Vagina (tissue), 2 donors: ENCODE data around the gene ZFP64. TPM values are rescaled to one million over a fixed set of nuclear protein-coding genes. Genes with fewer than 3 reads are reported as not detected.

Source experiments
- DNase-seq, 2 donors: peaks; one replicate each; pipeline ENCODE4 v3.0.0-alpha.2; 2017; ENCODE audit errors: extremely low spot score in 2 of 2
- H3K27ac ChIP-seq: fragments of 200-600 bp; sonication (generic); one replicate; pipeline ENCODE4 v1.5.1; 2019
- H3K27me3 ChIP-seq: fragments of 200-600 bp; sonication (generic); one replicate; pipeline ENCODE4 v1.5.1; 2019
- H3K36me3 ChIP-seq, 2 donors: fragments of 200-600 bp; sonication (generic); one replicate each; pipeline ENCODE4 v1.5.1; 2017 to 2019
- H3K4me1 ChIP-seq: fragments of 200-600 bp; sonication (generic); one replicate; pipeline ENCODE4 v1.5.1; 2019
- H3K4me3 ChIP-seq, 2 donors: fragments of 200-600 bp; sonication (generic); 1 replicate in 1 of 2; 2 replicates in 1 of 2; pipeline ENCODE4 v1.5.1; 2016 to 2019
- H3K9me3 ChIP-seq: fragments of 200-600 bp; sonication (generic); one replicate; pipeline ENCODE4 v1.5.1; 2019
- CTCF ChIP-seq, 3 experiments: fragments of 450-650 bp in 2 of 3; fragments of 200-600 bp in 1 of 3; sonication (generic) in 1 of 3; IDR thresholded peaks; one replicate each; pipeline ENCODE4 v1.5.1; 2017 to 2019; ENCODE audit warnings: antibody characterized with exemption in 3 of 3, mild to moderate bottlenecking in 2 of 3, moderate library complexity in 2 of 3
- POLR2A ChIP-seq, 2 donors: fragments of 450-650 bp; IDR thresholded peaks; one replicate each; pipeline ENCODE4 v1.6.1; 2017; ENCODE audit warnings: antibody characterized with exemption in 2 of 2, mild to moderate bottlenecking in 2 of 2, moderate library complexity in 2 of 2
- POLR2AphosphoS5 ChIP-seq, 2 donors: sonication (generic); formaldehyde crosslinking; IDR thresholded peaks; one replicate each; pipeline ENCODE4 v1.9.0; 2017; ENCODE audit warnings: antibody characterized with exemption in 2 of 2, mild to moderate bottlenecking in 2 of 2, low read depth in 1 of 2; ENCODE audit not compliant: insufficient read depth in 1 of 2
- intact Hi-C: fragments of 100-400 bp; cut with DNase I; formaldehyde crosslinking; loops from one replicate; pipeline ENCODE4 v1.15.1; 2023
- total RNA-seq: library from RNA; depleted of rRNA; stranded (reverse); fragments of >200 nt; gene quantifications from one replicate; pipeline ENCODE4 v1.2.3, GENCODE V29; 2016

The ZFP64 gene
- total RNA-seq, 1 donor from 2014 or later = 18.4 TPM

- TF ChIP-seq POLR2AphosphoS5 (IDR thresholded peaks at IDR 0.05; ENCODE audit: insufficient read depth in 1 of 2, low read depth in 1 of 2) = no peak
- TF ChIP-seq POLR2A (IDR thresholded peaks at IDR 0.05) = no peak
- TF ChIP-seq CTCF (IDR thresholded peaks at IDR 0.05) = no peak
- Histone ChIP-seq H3K27me3 (no peaks in the 10 kb centered on the region), H3K9me3 (no peaks in the 10 kb centered on the region), H3K27ac (no peak overlapping the region), H3K36me3 (no peaks in the 10 kb centered on the region), H3K4me3 (no peak overlapping the region), H3K4me1 (no peaks in the 10 kb centered on the region)
- intact Hi-C loops = no loop called here
- DNase-seq = no peak
These were observed 21.4 kb upstream of the ZFP64 start for GRCh38 chr20:52212943-52213342.

GRCh38 chr20:52210037-52210990, 18.7 kb upstream of the ZFP64 start:
- Histone ChIP-seq H3K27me3 (no peaks in the 10 kb centered on the region), H3K27ac (no peak overlapping the region), H3K36me3 (no peaks in the 10 kb centered on the region), H3K4me1 (no peaks in the 10 kb centered on the region), H3K9me3 (no peaks in the 10 kb centered on the region), H3K4me3 (no peak overlapping the region)
- no peak for DNase-seq
- intact Hi-C loops = no loop called here
- TF ChIP-seq POLR2AphosphoS5 (IDR thresholded peaks at IDR 0.05; ENCODE audit: insufficient read depth in 1 of 2, low read depth in 1 of 2) = no peak
- no peak for TF ChIP-seq POLR2A (IDR thresholded peaks at IDR 0.05)
- TF ChIP-seq CTCF (IDR thresholded peaks at IDR 0.05) = no peak

- intact Hi-C loops = no loop called here
- no peak for DNase-seq
- H3K9me3 ChIP-seq = no peaks in the 10 kb centered on the region
- no peak overlapping the region for H3K4me3 ChIP-seq
- no peaks in the 10 kb centered on the region for H3K27me3 ChIP-seq
- H3K27ac ChIP-seq = no peak overlapping the region
- H3K36me3 ChIP-seq = no peaks in the 10 kb centered on the region
- no peak for TF ChIP-seq CTCF (IDR thresholded peaks at IDR 0.05)
- no peak for TF ChIP-seq POLR2A (IDR thresholded peaks at IDR 0.05)
- TF ChIP-seq POLR2AphosphoS5 (IDR thresholded peaks at IDR 0.05; ENCODE audit: insufficient read depth in 1 of 2, low read depth in 1 of 2) = no peak
- no peaks in the 10 kb centered on the region for H3K4me1 ChIP-seq
These were observed 17.6 kb upstream of the ZFP64 start for GRCh38 chr20:52209154-52209571.

- DNase-seq = no peak
- TF ChIP-seq CTCF (IDR thresholded peaks at IDR 0.05) (no peak), POLR2A (IDR thresholded peaks at IDR 0.05) (no peak), POLR2AphosphoS5 (IDR thresholded peaks at IDR 0.05; ENCODE audit: insufficient read depth in 1 of 2, low read depth in 1 of 2) (no peak)
- intact Hi-C loops = no loop called here
- no peak overlapping the region for H3K4me3 ChIP-seq
- H3K4me1 ChIP-seq = no peaks in the 10 kb centered on the region
- H3K27ac ChIP-seq = no peak overlapping the region
- no peaks in the 10 kb centered on the region for H3K36me3 ChIP-seq
- no peaks in the 10 kb centered on the region for H3K9me3 ChIP-seq
- H3K27me3 ChIP-seq = no peaks in the 10 kb centered on the region
These were observed 15.6 kb upstream of the ZFP64 start for GRCh38 chr20:52207020-52207810.
